ENCODE data around the gene TM2D1.
A peak's percentile ranks its signal among the peaks of the same experiment; 100 is the strongest.

The TM2D1 gene

DNA sequence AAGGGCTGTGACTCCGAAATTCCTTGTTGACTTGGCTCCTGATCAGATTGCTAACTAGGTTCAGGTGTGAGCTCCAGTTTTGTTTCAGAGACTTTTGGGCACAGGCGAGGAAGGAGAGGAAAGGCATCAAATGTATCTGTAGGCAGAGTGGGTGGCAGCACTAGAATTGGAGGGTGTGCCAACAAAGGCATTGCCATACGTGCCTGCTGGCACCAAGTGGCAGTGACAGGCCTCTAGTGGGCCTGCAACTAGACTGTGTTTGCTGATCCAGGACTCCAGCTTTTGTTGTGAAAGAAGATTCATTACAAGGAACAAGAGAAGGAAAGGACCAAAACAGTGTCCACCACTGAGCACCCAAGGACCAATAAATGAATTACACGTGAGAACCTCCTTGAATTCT lies 79.5 kb downstream of the TM2D1 start:
- H3K4me3 ChIP-seq (ENCODE audit: low read depth, low read length), result no peak overlapping the region
- H3K27me3 ChIP-seq (ENCODE audit: insufficient read depth, low read length), result peaks cover 3% of the 10 kb centered on the region
- no peak overlapping the region for H2BK5ac ChIP-seq (ENCODE audit: low read depth, low read length, poor library complexity)
- no peak overlapping the region for H2BK12ac ChIP-seq (ENCODE audit: low read length)
- H3K9me3 ChIP-seq (ENCODE audit: insufficient read depth, low read depth, low read length), result no peaks in the 10 kb centered on the region
- no peak overlapping the region for H3K4ac ChIP-seq (ENCODE audit: low read depth, low read length)
- H3K4me2 ChIP-seq (ENCODE audit: low read length), result no peak overlapping the region
- no peak overlapping the region for H3K18ac ChIP-seq (ENCODE audit: low read length)
- H4K12ac ChIP-seq (ENCODE audit: low read depth, low read length), result no peak overlapping the region
- no peaks in the 10 kb centered on the region for H3K79me1 ChIP-seq (ENCODE audit: low read length)
- no peak overlapping the region for H3K9ac ChIP-seq (ENCODE audit: low read length)
- no peak overlapping the region for H2BK120ac ChIP-seq (ENCODE audit: insufficient read depth, low read length, poor library complexity)
- no peak overlapping the region for H3K14ac ChIP-seq (ENCODE audit: low read length)
- no peak overlapping the region for H3K27ac ChIP-seq (ENCODE audit: low read depth, low read length)
- no peaks in the 10 kb centered on the region for H3K36me3 ChIP-seq (ENCODE audit: control insufficient read depth in 1 of 2, insufficient read depth in 2 of 2, low read length in 2 of 2)
- H4K91ac ChIP-seq (ENCODE audit: low read depth, low read length), result no peak overlapping the region
- no peak overlapping the region for H3K23ac ChIP-seq (ENCODE audit: low read length)
- H2AFZ ChIP-seq (ENCODE audit: insufficient read depth, low read length, poor library complexity), result no peak overlapping the region
- peaks cover 5 to 8% of the 10 kb centered on the region in 2 experiments for H3K4me1 ChIP-seq (ENCODE audit: control insufficient read depth in 1 of 2, insufficient read depth in 2 of 2, low read length in 2 of 2)
- no peak overlapping the region for H4K8ac ChIP-seq (ENCODE audit: low read depth, low read length)
- WGBS (ENCODE audit: extremely low coverage, insufficient coverage, insufficient read length), result no CpG with 5 or more reads among the region's 4 CpGs
- H3K79me2 ChIP-seq (ENCODE audit: control insufficient read depth, insufficient read depth, low read length, poor library complexity), result no peaks in the 10 kb centered on the region
- no peak for DNase-seq
- H2AK5ac ChIP-seq (ENCODE audit: low read length), result no peak overlapping the region

DNA sequence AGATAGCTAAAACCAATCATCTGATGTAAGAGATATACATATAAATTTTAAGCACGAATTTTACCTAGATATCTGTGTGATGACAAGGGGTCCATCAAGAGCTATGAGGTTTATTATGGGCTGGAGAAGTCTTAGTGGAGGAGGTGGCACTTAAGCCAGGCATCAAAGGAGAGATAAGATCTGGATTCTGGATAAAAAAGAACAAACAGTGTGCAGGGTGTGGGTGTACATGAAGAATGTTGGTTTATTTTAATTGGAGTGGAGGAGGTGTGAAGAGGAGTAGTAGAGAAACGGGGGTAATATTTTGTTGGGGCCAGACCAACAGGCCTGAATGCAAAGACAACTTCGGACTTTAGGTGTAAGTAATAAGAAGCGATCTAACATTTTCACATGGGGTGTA lies 80.6 kb downstream of the TM2D1 start:
- Histone ChIP-seq H3K9ac (ENCODE audit: low read length) (no peak overlapping the region), H2BK5ac (ENCODE audit: low read depth, low read length, poor library complexity) (no peak overlapping the region), H2AFZ (ENCODE audit: insufficient read depth, low read length, poor library complexity) (no peak overlapping the region), H2BK120ac (ENCODE audit: insufficient read depth, low read length, poor library complexity) (no peak overlapping the region), H3K27me3 (ENCODE audit: insufficient read depth, low read length) (peaks cover 3% of the 10 kb centered on the region), H2BK12ac (ENCODE audit: low read length) (no peak overlapping the region), H3K18ac (ENCODE audit: low read length) (no peak overlapping the region), H3K79me1 (ENCODE audit: low read length) (no peaks in the 10 kb centered on the region), H3K14ac (ENCODE audit: low read length) (no peak overlapping the region), H3K9me3 (ENCODE audit: insufficient read depth, low read depth, low read length) (no peaks in the 10 kb centered on the region), H3K4me2 (ENCODE audit: low read length) (no peak overlapping the region), H4K12ac (ENCODE audit: low read depth, low read length) (no peak overlapping the region), H3K4ac (ENCODE audit: low read depth, low read length) (no peak overlapping the region), H3K4me1 (ENCODE audit: control insufficient read depth in 1 of 2, insufficient read depth in 2 of 2, low read length in 2 of 2) (peaks cover 5 to 8% of the 10 kb centered on the region in 2 experiments), H3K27ac (ENCODE audit: low read depth, low read length) (no peak overlapping the region), H3K36me3 (ENCODE audit: control insufficient read depth in 1 of 2, insufficient read depth in 2 of 2, low read length in 2 of 2) (no peaks in the 10 kb centered on the region), H4K91ac (ENCODE audit: low read depth, low read length) (no peak overlapping the region), H3K79me2 (ENCODE audit: control insufficient read depth, insufficient read depth, low read length, poor library complexity) (no peaks in the 10 kb centered on the region), H3K4me3 (ENCODE audit: low read depth, low read length) (no peak overlapping the region), H2AK5ac (ENCODE audit: low read length) (no peak overlapping the region), H4K8ac (ENCODE audit: low read depth, low read length) (no peak overlapping the region), H3K23ac (ENCODE audit: low read length) (no peak overlapping the region)
- DNase-seq, result no peak
- 100% methylated on average over 1 of the region's 4 CpGs for WGBS (ENCODE audit: extremely low coverage, insufficient coverage, insufficient read length)

DNA sequence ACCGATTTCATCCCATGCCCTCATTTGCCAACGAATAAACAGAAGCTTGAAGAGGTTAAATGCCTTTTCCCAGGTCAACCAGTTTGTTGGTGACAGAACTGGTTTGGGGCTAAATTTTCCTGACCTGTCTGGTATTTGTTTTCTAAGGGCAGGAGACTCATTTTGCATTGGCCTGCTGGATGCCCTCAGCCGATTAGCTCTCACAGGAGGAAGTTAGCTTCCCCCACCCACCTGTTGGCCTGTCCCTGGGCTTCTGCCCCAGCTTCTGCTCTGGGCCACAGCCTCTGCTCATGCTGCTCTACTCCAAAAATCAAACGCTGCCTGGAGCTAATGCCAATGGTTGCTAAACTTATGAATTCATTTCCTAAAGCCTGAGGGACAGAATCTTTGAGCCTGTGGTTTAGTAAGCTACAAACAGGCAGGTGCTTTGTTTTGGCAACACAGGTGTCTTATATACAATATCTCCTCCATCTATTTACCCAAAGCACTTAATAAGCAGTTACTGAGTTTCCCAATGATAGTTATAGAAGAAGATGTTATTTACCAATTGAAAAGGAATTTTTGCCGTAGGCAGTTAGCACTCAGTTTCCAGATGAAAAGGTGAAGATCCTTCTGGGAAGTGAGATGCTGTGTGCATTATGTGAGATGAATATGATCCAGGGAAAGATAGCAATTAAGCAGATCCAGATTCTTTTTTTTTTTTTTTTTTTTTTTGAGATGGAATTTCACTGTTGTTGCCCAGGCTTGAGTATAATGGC lies 82.3 kb downstream of the TM2D1 start:
- H2AFZ ChIP-seq (ENCODE audit: insufficient read depth, low read length, poor library complexity), result no peak overlapping the region
- H3K79me1 ChIP-seq (ENCODE audit: low read length), result no peaks in the 10 kb centered on the region
- H3K18ac ChIP-seq (ENCODE audit: low read length), result no peak overlapping the region

DNA sequence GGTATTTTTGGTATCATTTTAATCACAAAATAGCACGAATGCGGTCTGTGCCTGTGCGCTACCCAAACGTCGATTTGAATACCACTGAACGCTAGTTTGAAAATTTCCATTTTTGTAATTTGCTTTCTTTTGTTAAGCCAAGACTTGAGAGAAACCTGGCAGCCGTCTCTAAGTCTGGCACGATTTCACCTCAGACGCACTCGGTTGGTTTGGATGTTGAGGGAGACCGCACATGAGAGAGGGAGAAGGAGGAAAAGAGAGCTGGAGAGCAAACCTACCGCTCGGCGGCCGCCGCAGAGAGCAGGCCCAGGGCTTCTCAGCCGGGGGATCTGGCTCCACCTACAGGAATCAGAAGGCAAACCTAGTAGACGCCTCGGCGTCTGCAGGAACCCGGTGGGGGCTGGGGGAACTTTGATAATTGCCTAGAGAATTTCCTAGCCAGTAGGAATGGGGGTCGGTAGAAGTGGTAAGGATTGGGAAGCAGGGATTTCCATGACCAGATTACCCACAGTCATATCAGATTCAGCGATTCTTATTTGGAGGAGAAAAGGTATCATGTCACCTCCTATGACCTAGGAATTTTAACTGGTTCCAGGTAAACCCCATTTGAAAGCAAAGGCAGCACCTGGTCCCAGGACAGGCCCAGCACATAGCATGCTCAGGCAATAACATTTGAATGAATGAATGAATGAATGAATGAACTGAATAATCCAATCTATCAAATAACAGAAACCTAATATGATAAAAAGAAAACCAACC lies 83.2 kb downstream of the TM2D1 start:
- Histone ChIP-seq H3K14ac (ENCODE audit: low read length) (no peak overlapping the region), H2AFZ (ENCODE audit: insufficient read depth, low read length, poor library complexity) (peak overlapping the region; percentile 8), H3K4me1 (ENCODE audit: control insufficient read depth in 1 of 2, insufficient read depth in 2 of 2, low read length in 2 of 2) (peaks cover 5 to 8% of the 10 kb centered on the region in 2 experiments), H3K79me1 (ENCODE audit: low read length) (no peaks in the 10 kb centered on the region), H2BK12ac (ENCODE audit: low read length) (no peak overlapping the region), H4K8ac (ENCODE audit: low read depth, low read length) (no peak overlapping the region), H3K9me3 (ENCODE audit: insufficient read depth, low read depth, low read length) (no peaks in the 10 kb centered on the region), H3K9ac (ENCODE audit: low read length) (no peak overlapping the region), H3K79me2 (ENCODE audit: control insufficient read depth, insufficient read depth, low read length, poor library complexity) (no peaks in the 10 kb centered on the region), H2BK5ac (ENCODE audit: low read depth, low read length, poor library complexity) (no peak overlapping the region), H3K18ac (ENCODE audit: low read length) (no peak overlapping the region), H3K23ac (ENCODE audit: low read length) (no peak overlapping the region), H3K4me2 (ENCODE audit: low read length) (peak overlapping the region; percentile 48), H4K91ac (ENCODE audit: low read depth, low read length) (no peak overlapping the region), H3K27me3 (ENCODE audit: insufficient read depth, low read length) (peaks cover 3% of the 10 kb centered on the region), H3K4me3 (ENCODE audit: low read depth, low read length) (no peak overlapping the region), H3K4ac (ENCODE audit: low read depth, low read length) (no peak overlapping the region), H2AK5ac (ENCODE audit: low read length) (no peak overlapping the region), H3K27ac (ENCODE audit: low read depth, low read length) (no peak overlapping the region), H4K12ac (ENCODE audit: low read depth, low read length) (no peak overlapping the region), H2BK120ac (ENCODE audit: insufficient read depth, low read length, poor library complexity) (no peak overlapping the region), H3K36me3 (ENCODE audit: control insufficient read depth in 1 of 2, insufficient read depth in 2 of 2, low read length in 2 of 2) (no peaks in the 10 kb centered on the region)
- peak; percentile 41 to 64 for DNase-seq
- no CpG with 5 or more reads among the region's 23 CpGs for WGBS (ENCODE audit: extremely low coverage, insufficient coverage, insufficient read length)

More for the DNA sequence above, 82.3 kb downstream of the TM2D1 start:
- Histone ChIP-seq H2BK120ac (ENCODE audit: insufficient read depth, low read length, poor library complexity) (no peak overlapping the region), H3K4me2 (ENCODE audit: low read length) (no peak overlapping the region), H3K27ac (ENCODE audit: low read depth, low read length) (no peak overlapping the region), H3K9me3 (ENCODE audit: insufficient read depth, low read depth, low read length) (no peaks in the 10 kb centered on the region), H3K23ac (ENCODE audit: low read length) (no peak overlapping the region), H4K8ac (ENCODE audit: low read depth, low read length) (no peak overlapping the region), H3K4me3 (ENCODE audit: low read depth, low read length) (no peak overlapping the region), H3K4ac (ENCODE audit: low read depth, low read length) (no peak overlapping the region), H3K79me2 (ENCODE audit: control insufficient read depth, insufficient read depth, low read length, poor library complexity) (no peaks in the 10 kb centered on the region), H3K14ac (ENCODE audit: low read length) (no peak overlapping the region), H2BK12ac (ENCODE audit: low read length) (no peak overlapping the region), H4K12ac (ENCODE audit: low read depth, low read length) (no peak overlapping the region), H3K27me3 (ENCODE audit: insufficient read depth, low read length) (peaks cover 3% of the 10 kb centered on the region), H3K36me3 (ENCODE audit: control insufficient read depth in 1 of 2, insufficient read depth in 2 of 2, low read length in 2 of 2) (no peaks in the 10 kb centered on the region), H3K9ac (ENCODE audit: low read length) (no peak overlapping the region), H4K91ac (ENCODE audit: low read depth, low read length) (no peak overlapping the region), H2AK5ac (ENCODE audit: low read length) (no peak overlapping the region), H2BK5ac (ENCODE audit: low read depth, low read length, poor library complexity) (no peak overlapping the region), H3K4me1 (ENCODE audit: control insufficient read depth in 1 of 2, insufficient read depth in 2 of 2, low read length in 2 of 2) (peaks cover 5 to 8% of the 10 kb centered on the region in 2 experiments)
- DNase-seq, result peak; percentile 97 to 98
- WGBS (ENCODE audit: extremely low coverage, insufficient coverage, insufficient read length), result no CpG with 5 or more reads among the region's 5 CpGs

Measured in trophoblast cell (in vitro differentiated cells and primary cell).